Body of pancreas (tissue), 4 donors: ENCODE measurements around the gene ZFP57.

ENCODE experiments used
- POLR2A ChIP-seq, 3 donors: fragments of 450-650 bp; IDR thresholded peaks; one replicate each; pipeline ENCODE4 v1.6.1; 2016; ENCODE audit warnings: antibody characterized with exemption in 3 of 3, mild to moderate bottlenecking in 2 of 3
- TF ChIP-seq, protein P1 (sequence below), 7 experiments: fragments of 450-650 bp in 4 of 7; fragments of 200-600 bp in 3 of 7; sonication (generic) in 3 of 7; IDR thresholded peaks; one replicate each; pipeline ENCODE4 v1.5.1; 2016 to 2019; ENCODE audit warnings: antibody characterized with exemption in 7 of 7

GRCh38 chr6:29673161-29673560, 7.8 kb downstream of the ZFP57 start:
- TF ChIP-seq, protein P1, sequence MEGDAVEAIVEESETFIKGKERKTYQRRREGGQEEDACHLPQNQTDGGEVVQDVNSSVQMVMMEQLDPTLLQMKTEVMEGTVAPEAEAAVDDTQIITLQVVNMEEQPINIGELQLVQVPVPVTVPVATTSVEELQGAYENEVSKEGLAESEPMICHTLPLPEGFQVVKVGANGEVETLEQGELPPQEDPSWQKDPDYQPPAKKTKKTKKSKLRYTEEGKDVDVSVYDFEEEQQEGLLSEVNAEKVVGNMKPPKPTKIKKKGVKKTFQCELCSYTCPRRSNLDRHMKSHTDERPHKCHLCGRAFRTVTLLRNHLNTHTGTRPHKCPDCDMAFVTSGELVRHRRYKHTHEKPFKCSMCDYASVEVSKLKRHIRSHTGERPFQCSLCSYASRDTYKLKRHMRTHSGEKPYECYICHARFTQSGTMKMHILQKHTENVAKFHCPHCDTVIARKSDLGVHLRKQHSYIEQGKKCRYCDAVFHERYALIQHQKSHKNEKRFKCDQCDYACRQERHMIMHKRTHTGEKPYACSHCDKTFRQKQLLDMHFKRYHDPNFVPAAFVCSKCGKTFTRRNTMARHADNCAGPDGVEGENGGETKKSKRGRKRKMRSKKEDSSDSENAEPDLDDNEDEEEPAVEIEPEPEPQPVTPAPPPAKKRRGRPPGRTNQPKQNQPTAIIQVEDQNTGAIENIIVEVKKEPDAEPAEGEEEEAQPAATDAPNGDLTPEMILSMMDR (IDR thresholded peaks at IDR 0.05) = no peak
- no peak for TF ChIP-seq POLR2A (IDR thresholded peaks at IDR 0.05)
